HEK293 (cell line): ENCODE data around the gene CEP112.

Experiments used
- CTCF ChIA-PET: fragments of 350-600 bp; formaldehyde crosslinking; extraction: SDS; loops from one replicate; lab custom pipeline; 2021; ENCODE audit warnings: antibody characterized with exemption; lab: Yijun Ruan, JAX
- POLR2A ChIA-PET: fragments of 300-600 bp; formaldehyde crosslinking; extraction: SDS; loops from one replicate; lab custom pipeline; 2020; ENCODE audit warnings: antibody characterized with exemption, inconsistent platforms; lab: Yijun Ruan, JAX
- H3K27ac ChIP-seq: fragments of 200-500 bp; sonication (Bioruptor generic); 2 replicates; pipeline ENCODE4 v1.5.1; 2014; ENCODE audit warnings: low read depth, low read length, control low read depth, inconsistent platforms; ENCODE audit errors: extremely low read depth
- H3K36me3 ChIP-seq, 2 experiments: fragments of 200-500 bp in 1 of 2; sonication (Bioruptor generic) in 1 of 2; 1 replicate in 1 of 2; 2 replicates in 1 of 2; pipeline ENCODE4 v1.5.1; 2014 to 2017; ENCODE audit warnings: inconsistent platforms in 2 of 2, low read length in 2 of 2; ENCODE audit not compliant: control insufficient read depth in 2 of 2, insufficient read depth in 1 of 2
- H3K4me1 ChIP-seq: fragments of 200-500 bp; sonication (Bioruptor generic); 2 replicates; pipeline ENCODE4 v1.5.1; 2014; ENCODE audit warnings: mild to moderate bottlenecking, low read length, inconsistent platforms; ENCODE audit not compliant: control insufficient read depth, insufficient read depth
- H3K4me3 ChIP-seq: 2 replicates; pipeline ENCODE4 v1.5.1; 2011; ENCODE audit warnings: low read depth, mild to moderate bottlenecking, control low read depth, low read length, moderate library complexity
- H3K9me3 ChIP-seq: fragments of 200-500 bp; sonication (Bioruptor generic); 2 replicates; pipeline ENCODE4 v1.5.1; 2014; ENCODE audit warnings: low read depth, low read length, inconsistent platforms; ENCODE audit not compliant: control insufficient read depth, insufficient read depth
- GFI1B ChIP-seq: fragments of 450-650 bp; formaldehyde crosslinking; IDR thresholded peaks from 2 replicates; pipeline ENCODE4 v1.5.1; 2016; ENCODE audit warnings: missing biosample characterization, missing genetic modification characterization
- GLI2 ChIP-seq: fragments of 450-650 bp; formaldehyde crosslinking; IDR thresholded peaks from 2 replicates; pipeline ENCODE4; 2017; ENCODE audit warnings: missing biosample characterization, missing genetic modification characterization, low read depth, borderline replicate concordance
- OSR2 ChIP-seq: fragments of 450-650 bp; formaldehyde crosslinking; IDR thresholded peaks from 2 replicates; pipeline ENCODE4 v1.5.1; 2016; ENCODE audit warnings: missing biosample characterization, missing genetic modification characterization
- ZBTB7A ChIP-seq: fragments of 450-650 bp; formaldehyde crosslinking; IDR thresholded peaks from 2 replicates; pipeline ENCODE4 v1.5.1; 2016; ENCODE audit warnings: low read depth, missing biosample characterization, missing genetic modification characterization
- ZBTB8A ChIP-seq: fragments of 450-650 bp; formaldehyde crosslinking; IDR thresholded peaks from 2 replicates; pipeline ENCODE4 v1.5.1; 2016; ENCODE audit warnings: missing biosample characterization, missing genetic modification characterization
- ZEB2 ChIP-seq: fragments of 450-650 bp; formaldehyde crosslinking; IDR thresholded peaks from 2 replicates; pipeline ENCODE4 v1.5.1; 2016; ENCODE audit warnings: missing biosample characterization, missing genetic modification characterization
- ZNF175 ChIP-seq: fragments of 450-650 bp; formaldehyde crosslinking; IDR thresholded peaks from 2 replicates; pipeline ENCODE4 v1.5.1; 2016; ENCODE audit warnings: missing biosample characterization, missing genetic modification characterization
- ZNF221 ChIP-seq: fragments of 450-650 bp; formaldehyde crosslinking; IDR thresholded peaks from 2 replicates; pipeline ENCODE4 v1.5.1; 2017; ENCODE audit warnings: missing biosample characterization, missing genetic modification characterization, borderline replicate concordance
- ZNF366 ChIP-seq: fragments of 450-650 bp; formaldehyde crosslinking; conservative IDR thresholded peaks from 2 replicates; pipeline ENCODE4 v1.5.1; 2016; ENCODE audit warnings: missing biosample characterization, missing genetic modification characterization
- ZNF561 ChIP-seq: fragments of 450-650 bp; IDR thresholded peaks from 2 replicates; pipeline ENCODE4 v1.5.1; 2018; ENCODE audit warnings: missing biosample characterization, missing genetic modification characterization, borderline replicate concordance
- ZNF621 ChIP-seq: fragments of 450-650 bp; formaldehyde crosslinking; IDR thresholded peaks from 2 replicates; pipeline ENCODE4 v1.5.1; 2017; ENCODE audit warnings: missing biosample characterization, missing genetic modification characterization
- ZNF624 ChIP-seq: fragments of 450-650 bp; formaldehyde crosslinking; IDR thresholded peaks from 2 replicates; pipeline ENCODE4 v1.5.1; 2017; ENCODE audit warnings: missing biosample characterization, missing genetic modification characterization
- ZNF658 ChIP-seq: fragments of 450-650 bp; formaldehyde crosslinking; IDR thresholded peaks from 2 replicates; pipeline ENCODE4; 2016; ENCODE audit warnings: missing biosample characterization, missing genetic modification characterization
- ZNF664 ChIP-seq: fragments of 450-650 bp; formaldehyde crosslinking; IDR thresholded peaks from 2 replicates; pipeline ENCODE4 v1.5.1; 2016; ENCODE audit warnings: missing biosample characterization, missing genetic modification characterization
- ZNF701 ChIP-seq: fragments of 450-650 bp; formaldehyde crosslinking; IDR thresholded peaks from 2 replicates; pipeline ENCODE4 v1.5.1; 2016; ENCODE audit warnings: missing biosample characterization, missing genetic modification characterization
- ZNF776 ChIP-seq: fragments of 450-650 bp; formaldehyde crosslinking; IDR thresholded peaks from 2 replicates; pipeline ENCODE4 v1.5.0; 2017; ENCODE audit warnings: missing biosample characterization, missing genetic modification characterization, borderline replicate concordance
- TF ChIP-seq, protein P1 (sequence below): fragments of 450-650 bp; IDR thresholded peaks from 2 replicates; pipeline ENCODE4 v1.5.1; 2018; ENCODE audit warnings: missing biosample characterization, mild to moderate bottlenecking, missing genetic modification characterization
- TF ChIP-seq, protein P2 (sequence below): fragments of 450-650 bp; formaldehyde crosslinking; IDR thresholded peaks from 2 replicates; pipeline ENCODE4 v1.5.1; 2016; ENCODE audit warnings: missing biosample characterization, missing genetic modification characterization
- TF ChIP-seq, protein P3 (sequence below): fragments of 450-650 bp; formaldehyde crosslinking; IDR thresholded peaks from 2 replicates; pipeline ENCODE4 v1.5.1; 2016; ENCODE audit warnings: missing biosample characterization, missing genetic modification characterization
- TF ChIP-seq, protein P4 (sequence below): fragments of 450-650 bp; formaldehyde crosslinking; IDR thresholded peaks from 2 replicates; pipeline ENCODE4 v1.5.1; 2016; ENCODE audit warnings: missing biosample characterization, missing genetic modification characterization
- TF ChIP-seq, protein P5 (sequence below): fragments of 450-650 bp; formaldehyde crosslinking; conservative IDR thresholded peaks from 2 replicates; pipeline ENCODE4 v1.5.1; 2016; ENCODE audit warnings: low read depth, missing biosample characterization, missing genetic modification characterization

Gene CEP112

DNA sequence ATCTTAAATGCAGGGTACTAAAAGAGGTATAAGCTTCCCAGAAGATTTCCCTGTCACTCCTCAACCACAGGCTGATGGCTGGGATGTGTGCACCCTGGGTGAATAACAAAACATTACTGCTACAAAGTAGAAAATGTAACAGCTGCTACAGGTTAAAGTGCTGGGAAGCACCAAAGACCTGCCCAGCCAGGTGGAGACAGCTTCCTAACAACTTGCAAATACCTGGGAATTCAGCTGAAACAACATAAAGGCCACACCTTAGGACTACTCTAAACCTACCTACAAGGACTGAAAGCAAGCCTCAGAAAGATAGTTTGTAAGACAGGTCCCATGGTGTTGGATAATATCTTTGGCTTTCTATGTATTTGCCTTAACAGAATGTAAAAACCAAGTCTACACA, 118.5 kb downstream of the CEP112 start (continued):
- TF ChIP-seq ZEB2 (tag by site-specific recombination), result no peak
- no peak for TF ChIP-seq ZNF664 (tag by site-specific recombination)
- TF ChIP-seq, all 188 proteins: peak for 0

DNA sequence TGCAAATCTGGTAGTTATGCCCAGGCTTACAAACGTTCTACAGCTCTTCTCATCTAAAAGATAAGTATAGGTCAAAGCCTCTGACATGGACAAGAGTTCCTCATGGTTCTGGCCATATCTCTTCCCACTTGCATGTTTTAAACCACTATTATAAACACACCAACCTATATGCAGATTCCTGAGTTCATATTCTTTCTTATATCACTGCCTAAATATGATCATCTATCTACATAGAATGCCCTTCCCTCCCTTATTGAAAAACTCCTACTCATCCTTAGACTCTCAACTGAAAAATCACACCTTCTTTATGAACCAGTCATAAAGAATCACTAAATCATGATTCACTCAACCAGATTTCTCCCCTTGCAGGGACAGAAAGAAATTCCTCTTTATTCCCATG, 128.2 kb downstream of the CEP112 start:
- Histone ChIP-seq H3K9me3 (no peaks in the 10 kb centered on the region), H3K36me3 (peaks cover 8 to 28% of the 10 kb centered on the region in 2 experiments; a peak in 2 of 3 replicates), H3K4me1 (no peaks in the 10 kb centered on the region), H3K4me3 (no peak overlapping the region), H3K27ac (no peak overlapping the region)
- TF ChIP-seq ZBTB8A (tag by site-specific recombination) (no peak), ZNF658 (no peak), ZBTB7A (tag by site-specific recombination) (no peak), ZNF366 (tag by site-specific recombination) (no peak), GFI1B (tag by site-specific recombination) (no peak), ZNF624 (no peak), ZNF561 (tag by site-specific recombination) (no peak), ZNF621 (tag by site-specific recombination) (no peak), OSR2 (tag by site-specific recombination) (no peak), ZNF221 (tag by site-specific recombination) (no peak), ZNF776 (tag by site-specific recombination) (no peak), GLI2 (tag by site-specific recombination) (no peak), ZNF175 (tag by site-specific recombination) (no peak)
- TF ChIP-seq, protein P1, sequence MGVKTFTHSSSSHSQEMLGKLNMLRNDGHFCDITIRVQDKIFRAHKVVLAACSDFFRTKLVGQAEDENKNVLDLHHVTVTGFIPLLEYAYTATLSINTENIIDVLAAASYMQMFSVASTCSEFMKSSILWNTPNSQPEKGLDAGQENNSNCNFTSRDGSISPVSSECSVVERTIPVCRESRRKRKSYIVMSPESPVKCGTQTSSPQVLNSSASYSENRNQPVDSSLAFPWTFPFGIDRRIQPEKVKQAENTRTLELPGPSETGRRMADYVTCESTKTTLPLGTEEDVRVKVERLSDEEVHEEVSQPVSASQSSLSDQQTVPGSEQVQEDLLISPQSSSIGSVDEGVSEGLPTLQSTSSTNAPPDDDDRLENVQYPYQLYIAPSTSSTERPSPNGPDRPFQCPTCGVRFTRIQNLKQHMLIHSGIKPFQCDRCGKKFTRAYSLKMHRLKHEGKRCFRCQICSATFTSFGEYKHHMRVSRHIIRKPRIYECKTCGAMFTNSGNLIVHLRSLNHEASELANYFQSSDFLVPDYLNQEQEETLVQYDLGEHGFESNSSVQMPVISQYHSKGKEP (tag by site-specific recombination), result no peak
- TF ChIP-seq, protein P2, sequence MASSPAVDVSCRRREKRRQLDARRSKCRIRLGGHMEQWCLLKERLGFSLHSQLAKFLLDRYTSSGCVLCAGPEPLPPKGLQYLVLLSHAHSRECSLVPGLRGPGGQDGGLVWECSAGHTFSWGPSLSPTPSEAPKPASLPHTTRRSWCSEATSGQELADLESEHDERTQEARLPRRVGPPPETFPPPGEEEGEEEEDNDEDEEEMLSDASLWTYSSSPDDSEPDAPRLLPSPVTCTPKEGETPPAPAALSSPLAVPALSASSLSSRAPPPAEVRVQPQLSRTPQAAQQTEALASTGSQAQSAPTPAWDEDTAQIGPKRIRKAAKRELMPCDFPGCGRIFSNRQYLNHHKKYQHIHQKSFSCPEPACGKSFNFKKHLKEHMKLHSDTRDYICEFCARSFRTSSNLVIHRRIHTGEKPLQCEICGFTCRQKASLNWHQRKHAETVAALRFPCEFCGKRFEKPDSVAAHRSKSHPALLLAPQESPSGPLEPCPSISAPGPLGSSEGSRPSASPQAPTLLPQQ, result no peak
- TF ChIP-seq, protein P3, sequence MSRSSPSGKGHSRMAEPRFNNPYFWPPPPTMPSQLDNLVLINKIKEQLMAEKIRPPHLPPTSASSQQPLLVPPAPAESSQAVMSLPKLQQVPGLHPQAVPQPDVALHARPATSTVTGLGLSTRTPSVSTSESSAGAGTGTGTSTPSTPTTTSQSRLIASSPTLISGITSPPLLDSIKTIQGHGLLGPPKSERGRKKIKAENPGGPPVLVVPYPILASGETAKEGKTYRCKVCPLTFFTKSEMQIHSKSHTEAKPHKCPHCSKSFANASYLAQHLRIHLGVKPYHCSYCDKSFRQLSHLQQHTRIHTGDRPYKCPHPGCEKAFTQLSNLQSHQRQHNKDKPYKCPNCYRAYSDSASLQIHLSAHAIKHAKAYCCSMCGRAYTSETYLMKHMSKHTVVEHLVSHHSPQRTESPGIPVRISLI (tag by site-specific recombination), result no peak
- TF ChIP-seq, protein P4, sequence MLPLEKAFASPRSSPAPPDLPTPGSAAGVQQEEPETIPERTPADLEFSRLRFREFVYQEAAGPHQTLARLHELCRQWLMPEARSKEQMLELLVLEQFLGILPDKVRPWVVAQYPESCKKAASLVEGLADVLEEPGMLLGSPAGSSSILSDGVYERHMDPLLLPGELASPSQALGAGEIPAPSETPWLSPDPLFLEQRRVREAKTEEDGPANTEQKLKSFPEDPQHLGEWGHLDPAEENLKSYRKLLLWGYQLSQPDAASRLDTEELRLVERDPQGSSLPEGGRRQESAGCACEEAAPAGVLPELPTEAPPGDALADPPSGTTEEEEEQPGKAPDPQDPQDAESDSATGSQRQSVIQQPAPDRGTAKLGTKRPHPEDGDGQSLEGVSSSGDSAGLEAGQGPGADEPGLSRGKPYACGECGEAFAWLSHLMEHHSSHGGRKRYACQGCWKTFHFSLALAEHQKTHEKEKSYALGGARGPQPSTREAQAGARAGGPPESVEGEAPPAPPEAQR, result no peak
- CTCF ChIA-PET, result no interaction called here
- POLR2A ChIA-PET, result no interaction called here

DNA sequence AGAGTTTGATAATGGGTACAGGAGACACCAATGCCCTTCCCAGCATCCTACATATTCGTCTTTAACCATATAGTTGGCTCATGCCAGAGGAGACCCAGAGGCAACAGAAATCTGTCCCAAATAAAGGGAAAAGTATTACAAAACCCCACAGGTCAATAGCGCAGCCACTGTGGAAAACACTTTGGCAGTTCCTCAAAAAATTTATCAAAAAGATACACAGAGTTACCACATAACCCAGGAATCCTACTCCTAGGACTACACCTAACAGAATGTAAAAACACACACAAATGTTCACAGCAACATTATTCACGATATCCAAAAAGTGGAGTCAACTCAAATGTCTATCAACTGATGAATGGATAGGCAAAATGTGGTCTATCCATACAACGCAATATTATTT, 135.8 kb downstream of the CEP112 start:
- CTCF ChIA-PET, result no interaction called here
- POLR2A ChIA-PET, result no interaction called here
- no peak for TF ChIP-seq ZNF701 (tag by site-specific recombination)
- TF ChIP-seq, protein P5, sequence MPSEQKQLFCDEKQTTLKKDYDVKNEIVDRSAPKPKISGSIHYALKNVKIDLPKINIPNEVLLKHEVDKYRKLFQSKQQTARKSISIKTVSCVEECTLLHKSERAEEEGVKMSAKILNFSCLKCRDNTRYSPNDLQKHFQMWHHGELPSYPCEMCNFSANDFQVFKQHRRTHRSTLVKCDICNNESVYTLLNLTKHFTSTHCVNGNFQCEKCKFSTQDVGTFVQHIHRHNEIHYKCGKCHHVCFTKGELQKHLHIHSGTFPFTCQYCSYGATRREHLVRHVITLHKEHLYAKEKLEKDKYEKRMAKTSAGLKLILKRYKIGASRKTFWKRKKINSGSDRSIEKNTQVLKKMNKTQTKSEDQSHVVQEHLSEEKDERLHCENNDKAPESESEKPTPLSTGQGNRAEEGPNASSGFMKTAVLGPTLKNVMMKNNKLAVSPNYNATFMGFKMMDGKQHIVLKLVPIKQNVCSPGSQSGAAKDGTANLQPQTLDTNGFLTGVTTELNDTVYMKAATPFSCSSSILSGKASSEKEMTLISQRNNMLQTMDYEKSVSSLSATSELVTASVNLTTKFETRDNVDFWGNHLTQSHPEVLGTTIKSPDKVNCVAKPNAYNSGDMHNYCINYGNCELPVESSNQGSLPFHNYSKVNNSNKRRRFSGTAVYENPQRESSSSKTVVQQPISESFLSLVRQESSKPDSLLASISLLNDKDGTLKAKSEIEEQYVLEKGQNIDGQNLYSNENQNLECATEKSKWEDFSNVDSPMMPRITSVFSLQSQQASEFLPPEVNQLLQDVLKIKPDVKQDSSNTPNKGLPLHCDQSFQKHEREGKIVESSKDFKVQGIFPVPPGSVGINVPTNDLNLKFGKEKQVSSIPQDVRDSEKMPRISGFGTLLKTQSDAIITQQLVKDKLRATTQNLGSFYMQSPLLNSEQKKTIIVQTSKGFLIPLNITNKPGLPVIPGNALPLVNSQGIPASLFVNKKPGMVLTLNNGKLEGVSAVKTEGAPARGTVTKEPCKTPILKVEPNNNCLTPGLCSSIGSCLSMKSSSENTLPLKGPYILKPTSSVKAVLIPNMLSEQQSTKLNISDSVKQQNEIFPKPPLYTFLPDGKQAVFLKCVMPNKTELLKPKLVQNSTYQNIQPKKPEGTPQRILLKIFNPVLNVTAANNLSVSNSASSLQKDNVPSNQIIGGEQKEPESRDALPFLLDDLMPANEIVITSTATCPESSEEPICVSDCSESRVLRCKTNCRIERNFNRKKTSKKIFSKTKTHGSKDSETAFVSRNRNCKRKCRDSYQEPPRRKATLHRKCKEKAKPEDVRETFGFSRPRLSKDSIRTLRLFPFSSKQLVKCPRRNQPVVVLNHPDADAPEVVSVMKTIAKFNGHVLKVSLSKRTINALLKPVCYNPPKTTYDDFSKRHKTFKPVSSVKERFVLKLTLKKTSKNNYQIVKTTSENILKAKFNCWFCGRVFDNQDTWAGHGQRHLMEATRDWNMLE (tag by site-specific recombination), result no peak
- Histone ChIP-seq H3K36me3 (peaks cover 4 to 24% of the 10 kb centered on the region in 2 experiments; a peak in 2 of 3 replicates), H3K9me3 (no peaks in the 10 kb centered on the region), H3K27ac (no peak overlapping the region), H3K4me1 (no peaks in the 10 kb centered on the region), H3K4me3 (no peak overlapping the region)
